Heart right ventricle (tissue), 16 donors: Measurements from ENCODE around the gene SMARCA4. TPM values are rescaled to one million over a fixed set of nuclear protein-coding genes. Genes with fewer than 3 reads are reported as not detected.
A peak's percentile ranks its signal among the peaks of the same experiment; 100 is the strongest.

ENCODE experiments used
- ATAC-seq, 8 donors: fragments of 200-7000 bp; cut with Tn5 transposase; one replicate each; pipeline ENCODE4 v1.9.1; 2020; ENCODE audit warnings: mild to moderate bottlenecking in 8 of 8, moderate library complexity in 8 of 8, moderate number of reproducible peaks in 1 of 8
- DNase-seq, 2 donors: peaks; one replicate each; pipeline ENCODE4 v3.0.0-alpha.2; 2020
- H3K27ac ChIP-seq, 10 donors: fragments of 200-600 bp; sonication (generic) in 2 of 10; one replicate each; pipeline versions ENCODE4 v1.5.0 to v1.8.0; 2020 to 2022; ENCODE audit warnings: mild to moderate bottlenecking in 3 of 10
- H3K27me3 ChIP-seq, 7 donors: fragments of 200-600 bp; one replicate each; pipeline ENCODE4 v1.8.0; 2021 to 2022; ENCODE audit warnings: mild to moderate bottlenecking in 2 of 7
- H3K36me3 ChIP-seq, 9 donors: fragments of 200-600 bp; sonication (generic) in 1 of 9; one replicate each; pipeline versions ENCODE4 v1.5.0 to v1.8.0; 2020 to 2022; ENCODE audit warnings: mild to moderate bottlenecking in 2 of 9
- H3K4me1 ChIP-seq, 9 donors: fragments of 200-600 bp; sonication (generic) in 1 of 9; one replicate each; pipeline versions ENCODE4 v1.5.0 to v1.8.0; 2020 to 2022; ENCODE audit warnings: mild to moderate bottlenecking in 4 of 9
- H3K4me3 ChIP-seq, 10 donors: fragments of 200-600 bp; sonication (generic) in 2 of 10; one replicate each; pipeline versions ENCODE4 v1.5.0 to v1.8.0; 2020 to 2022; ENCODE audit warnings: mild to moderate bottlenecking in 7 of 10, moderate library complexity in 2 of 10
- H3K9me3 ChIP-seq, 11 donors: fragments of 200-600 bp in 10 of 11; sonication (generic) in 2 of 11; one replicate each; pipeline versions ENCODE4 v1.5.0 to v1.8.0; 2013 to 2022; ENCODE audit warnings: mild to moderate bottlenecking in 2 of 11, control low read depth in 1 of 11, moderate library complexity in 1 of 11
- WGBS, 2 donors: extraction: QIAGEN DNeasy Blood & Tissue Kit; methylation state at CpG; one replicate each; pipeline ENCODE4 v1.1.7; 2013; ENCODE audit warnings: inconsistent platforms in 1 of 2; 5-methylcytosine and 5-hydroxymethylcytosine counted together
- intact Hi-C, 10 donors: fragments of 100-400 bp; cut with DNase I; formaldehyde crosslinking; loops; one replicate each; pipeline versions ENCODE4 v1.11.1 to v1.14.2; 2022
- polyA plus RNA-seq, 2 donors: library from polyadenylated mRNA; stranded (reverse); fragments of 200-250 nt; gene quantifications; one replicate each; pipeline ENCODE4 v1.2.3, GENCODE V29; 2013
- total RNA-seq, 10 donors: library from RNA; stranded (reverse); fragmentation: NEBNext Ultra II Directional in 3 of 10; extraction: Animal tissue kit (Norgen Biotek cat#: 25700) in 3 of 10; gene quantifications; one replicate each; pipeline versions ENCODE4 v1.2.1 to v1.2.4, GENCODE V29; 2021 to 2023
- TF ChIP-seq, protein P1 (sequence below), 9 donors: fragments of 200-600 bp; sonication (generic) in 2 of 9; IDR thresholded peaks; one replicate each; pipeline versions ENCODE4 v1.5.0 to v1.8.0; 2021 to 2022; ENCODE audit warnings: antibody characterized with exemption in 9 of 9, mild to moderate bottlenecking in 5 of 9, moderate library complexity in 1 of 9
- donor health status: Arrhythmogenic right ventricular cardiomyopathy.
- donor health status: ischemic (EF 13 %, LVEDD 7.1; RV severe dilation, severe dysfunction).
- donor health status: healthy with polysubstance abuse.
- donor health status: DM: no; HTN: yes; CAD: no.
- donor health status: DM: no; HTN: no; CAD: no.
- donor health status: ischemic (EF 25% LVEDD 6.9; RV normal size, moderate dysfunction).
- donor health status: ischemic (EF 25% LVEDD 5.7; RV mildly dilated, moderate dysfunction).
- donor health status: healthy.
- donor health status: DM: yes; HTN: yes; CAD: no.
- donor health status: Ischemic cardiomyopathy.
- donor health status: ischemic (EF 35%, LVEDD 5.7; RV mildly dilated, moderate dysfunction).
- donor health status: nonischemic (EF 11% LVEDD 7.7; RV severe dilation, severe dysfunction).
- donor health status: DM: yes; HTN: yes; CAD: no.
- donor health status: PGD.
- donor health status: ischemic (EF 29% LVEDD 5.4; RV normal size, mild dysfunction).
- donor health status: nonischemic (EF 23%, LVEDD 6.1; RV moderate dilation, normal function).

SMARCA4 gene
- total and polyA plus RNA-seq, 12 donors, result 35.2 to 64.8 (median 44.5) TPM

- H3K4me3 ChIP-seq, result no peak overlapping the region
- intact Hi-C loops, result loop anchor here in 3 of 10 donors (10.0 kb wide), 1 partner anchor 53 kb away; no protein-coding TSS in a partner anchor
- H3K27me3 ChIP-seq, result no peaks in the 10 kb centered on the region
- no peak overlapping the region for H3K27ac ChIP-seq
- H3K4me1 ChIP-seq, result peaks cover 0 to 8% (median 0%) of the 10 kb centered on the region in 9 donors
- peaks cover 0 to 100% (median 48%) of the 10 kb centered on the region in 9 donors for H3K36me3 ChIP-seq
- WGBS, 2 donors, result 59 to 64% methylated on average over 6 of the region's 6 CpGs
- DNase-seq (no peak), ATAC-seq (peak in 1 of 8 donors; percentile 27)
- no peaks in the 10 kb centered on the region for H3K9me3 ChIP-seq
- TF ChIP-seq, protein P1, sequence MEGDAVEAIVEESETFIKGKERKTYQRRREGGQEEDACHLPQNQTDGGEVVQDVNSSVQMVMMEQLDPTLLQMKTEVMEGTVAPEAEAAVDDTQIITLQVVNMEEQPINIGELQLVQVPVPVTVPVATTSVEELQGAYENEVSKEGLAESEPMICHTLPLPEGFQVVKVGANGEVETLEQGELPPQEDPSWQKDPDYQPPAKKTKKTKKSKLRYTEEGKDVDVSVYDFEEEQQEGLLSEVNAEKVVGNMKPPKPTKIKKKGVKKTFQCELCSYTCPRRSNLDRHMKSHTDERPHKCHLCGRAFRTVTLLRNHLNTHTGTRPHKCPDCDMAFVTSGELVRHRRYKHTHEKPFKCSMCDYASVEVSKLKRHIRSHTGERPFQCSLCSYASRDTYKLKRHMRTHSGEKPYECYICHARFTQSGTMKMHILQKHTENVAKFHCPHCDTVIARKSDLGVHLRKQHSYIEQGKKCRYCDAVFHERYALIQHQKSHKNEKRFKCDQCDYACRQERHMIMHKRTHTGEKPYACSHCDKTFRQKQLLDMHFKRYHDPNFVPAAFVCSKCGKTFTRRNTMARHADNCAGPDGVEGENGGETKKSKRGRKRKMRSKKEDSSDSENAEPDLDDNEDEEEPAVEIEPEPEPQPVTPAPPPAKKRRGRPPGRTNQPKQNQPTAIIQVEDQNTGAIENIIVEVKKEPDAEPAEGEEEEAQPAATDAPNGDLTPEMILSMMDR (IDR thresholded peaks at IDR 0.05), result no peak
These were observed 37.3 kb downstream of the SMARCA4 start for GRCh38 chr19:10998045-10998533.

GRCh38 chr19:10998666-10999065, 37.8 kb downstream of the SMARCA4 start:
- Histone ChIP-seq H3K27me3 (no peaks in the 10 kb centered on the region), H3K36me3 (peaks cover 0 to 100% (median 50%) of the 10 kb centered on the region in 9 donors), H3K27ac (no peak overlapping the region), H3K4me1 (peaks cover 0 to 8% (median 0%) of the 10 kb centered on the region in 9 donors), H3K4me3 (no peak overlapping the region), H3K9me3 (no peaks in the 10 kb centered on the region)
- WGBS, 2 donors, result 96% methylated on average over 7 of the region's 7 CpGs
- TF ChIP-seq, protein P1 (IDR thresholded peaks at IDR 0.05), result no peak
- ATAC-seq, result no peak
- intact Hi-C loops, result loop anchor here in 3 of 10 donors (10.0 kb wide), 1 partner anchor 54 kb away; no protein-coding TSS in a partner anchor
- no peak for DNase-seq

DNA sequence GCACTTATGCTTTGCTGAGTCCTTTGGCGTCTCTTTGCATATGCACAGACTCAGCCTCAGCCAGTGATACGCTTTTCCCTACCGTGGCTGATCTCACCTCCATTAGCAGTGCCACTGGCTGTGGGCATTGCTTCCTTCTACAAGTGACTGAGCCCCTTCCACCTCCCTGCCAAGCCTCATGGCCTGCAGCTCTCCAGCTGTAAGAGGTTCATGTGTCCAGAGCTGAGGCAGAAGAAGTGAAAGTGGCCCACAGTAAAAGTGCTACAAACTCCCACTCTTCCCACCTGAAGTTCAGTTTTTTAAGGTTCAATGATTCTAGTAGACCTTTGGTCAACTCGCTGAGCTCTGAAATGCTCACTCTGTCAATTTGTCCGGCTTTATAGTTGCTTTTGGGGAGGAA, 44.7 kb downstream of the SMARCA4 start:
- Histone ChIP-seq H3K27ac (no peak overlapping the region), H3K4me3 (no peak overlapping the region), H3K36me3 (peaks cover 0 to 97% (median 30%) of the 10 kb centered on the region in 9 donors), H3K4me1 (no peaks in the 10 kb centered on the region), H3K9me3 (no peaks in the 10 kb centered on the region), H3K27me3 (no peaks in the 10 kb centered on the region)
- intact Hi-C loops, result loop anchor here in 1 of 10 donors (10.0 kb wide), 1 partner anchor 71 kb away; no protein-coding TSS in a partner anchor
- no peak for ATAC-seq
- no peak for DNase-seq
- TF ChIP-seq, protein P1 (IDR thresholded peaks at IDR 0.05), result no peak
- 88 to 93% methylated on average over 5 of the region's 5 CpGs for WGBS, 2 donors

- DNase-seq, result no peak
- TF ChIP-seq, protein P1 (IDR thresholded peaks at IDR 0.05), result no peak
- intact Hi-C loops, result loop anchor here in 1 of 10 donors (10.0 kb wide), 1 partner anchor 73 kb away; no protein-coding TSS in a partner anchor
These were observed 46.6 kb downstream of the SMARCA4 start for GRCh38 chr19:11007385-11007784.

More at GRCh38 chr19:11007385-11007784, 46.6 kb downstream of the SMARCA4 start:
- Histone ChIP-seq H3K9me3 (no peaks in the 10 kb centered on the region), H3K27me3 (no peaks in the 10 kb centered on the region), H3K4me3 (no peak overlapping the region), H3K36me3 (peaks cover 0 to 97% (median 41%) of the 10 kb centered on the region in 9 donors), H3K4me1 (no peaks in the 10 kb centered on the region), H3K27ac (no peak overlapping the region)
- 95 to 96% methylated on average over 5 of the region's 5 CpGs for WGBS, 2 donors
- ATAC-seq, result no peak
